Fibroblast of lung (primary cell): ENCODE results near the gene DLGAP3. TPM values are rescaled to one million over a fixed set of nuclear protein-coding genes. Genes with fewer than 3 reads are reported as not detected.

Experiments
- DNase-seq, 2 donors: peaks; one replicate each; pipeline versions ENCODE4 v3.0.0 to v3.0.0-alpha.2; 2010; ENCODE audit warnings: low read depth in 2 of 2
- H2AFZ ChIP-seq: 2 replicates; pipeline ENCODE4 v1.5.1; 2012; ENCODE audit warnings: low read length, control low read depth, inconsistent platforms
- H3K27ac ChIP-seq: 2 replicates; pipeline ENCODE4 v1.5.1; 2011; ENCODE audit warnings: low read length, control low read depth; ENCODE audit not compliant: insufficient read depth
- H3K27me3 ChIP-seq: 2 replicates; pipeline ENCODE4 v1.5.1; 2011; ENCODE audit warnings: mild to moderate bottlenecking, low read length; ENCODE audit not compliant: control insufficient read depth, insufficient read depth
- H3K36me3 ChIP-seq: 2 replicates; pipeline ENCODE4 v1.5.1; 2011; ENCODE audit warnings: low read length; ENCODE audit not compliant: control insufficient read depth, insufficient read depth
- H3K4me1 ChIP-seq: 2 replicates; pipeline ENCODE4 v1.5.1; 2011; ENCODE audit warnings: low read length; ENCODE audit not compliant: control insufficient read depth, insufficient read depth; ENCODE audit errors: extremely low read depth
- H3K4me2 ChIP-seq: 2 replicates; pipeline ENCODE4 v1.5.1; 2011; ENCODE audit warnings: low read length, control low read depth; ENCODE audit not compliant: insufficient read depth; ENCODE audit errors: extremely low read depth
- H3K4me3 ChIP-seq, 4 experiments: fragments of 200-600 bp in 1 of 4; sonication (generic) in 1 of 4; replicated peaks in 1 of 4; 2 replicates each; pipeline ENCODE4 v1.5.1; 2011 to 2016; ENCODE audit warnings: low read length in 4 of 4, low read depth in 3 of 4, mild to moderate bottlenecking in 3 of 4, control low read depth in 2 of 4, inconsistent platforms in 1 of 4, mixed read lengths in 1 of 4; ENCODE audit not compliant: insufficient read depth in 1 of 4; ENCODE audit errors: control extremely low read depth in 1 of 4
- H3K79me2 ChIP-seq: 2 replicates; pipeline ENCODE4 v1.5.1; 2012; ENCODE audit warnings: mild to moderate bottlenecking, low read length, inconsistent platforms; ENCODE audit not compliant: control insufficient read depth, insufficient read depth
- H3K9ac ChIP-seq: 2 replicates; pipeline ENCODE4 v1.5.1; 2011; ENCODE audit warnings: mild to moderate bottlenecking, low read length, control low read depth; ENCODE audit not compliant: insufficient read depth
- H3K9me3 ChIP-seq: 2 replicates; pipeline ENCODE4 v1.5.1; 2012; ENCODE audit warnings: low read depth, low read length; ENCODE audit not compliant: control insufficient read depth, insufficient read depth
- H4K20me1 ChIP-seq: 2 replicates; pipeline ENCODE4 v1.5.1; 2011; ENCODE audit warnings: low read length; ENCODE audit not compliant: control insufficient read depth, insufficient read depth; ENCODE audit errors: extremely low read depth
- EZH2 ChIP-seq: IDR thresholded peaks from 2 replicates; pipeline ENCODE4 v1.5.1; 2012; ENCODE audit warnings: low read length, control low read depth, mild to moderate bottlenecking; ENCODE audit errors: missing control alignments
- polyA plus RNA-seq, 2 donors: library from polyadenylated mRNA; depleted of rRNA in 1 of 2; stranded (reverse) in 1 of 2; unstranded in 1 of 2; fragments of >200 nt; gene quantifications; 2 replicates each; pipeline ENCODE4 v1.2.1, GENCODE V29; 2011 to 2012; ENCODE audit warnings: missing spikeins in 1 of 2
- total RNA-seq: library from RNA; depleted of rRNA; stranded (reverse); fragments of >200 nt; gene quantifications from 2 replicates; pipeline ENCODE4 v1.2.1, GENCODE V29; 2014
- TF ChIP-seq, protein P1 (sequence below), 2 donors: IDR thresholded peaks in 1 of 2; conservative IDR thresholded peaks in 1 of 2; 1 replicate in 1 of 2; 2 replicates in 1 of 2; pipeline ENCODE4 v1.5.1; 2011 to 2012; ENCODE audit warnings: low read length in 2 of 2, control low read depth in 1 of 2, inconsistent platforms in 1 of 2, low read depth in 1 of 2, mild to moderate bottlenecking in 1 of 2

Gene DLGAP3
- total and polyA plus RNA-seq, 2 donors (not counting 1 experiment from before 2014, with no cell fraction given), result not detected

DNA sequence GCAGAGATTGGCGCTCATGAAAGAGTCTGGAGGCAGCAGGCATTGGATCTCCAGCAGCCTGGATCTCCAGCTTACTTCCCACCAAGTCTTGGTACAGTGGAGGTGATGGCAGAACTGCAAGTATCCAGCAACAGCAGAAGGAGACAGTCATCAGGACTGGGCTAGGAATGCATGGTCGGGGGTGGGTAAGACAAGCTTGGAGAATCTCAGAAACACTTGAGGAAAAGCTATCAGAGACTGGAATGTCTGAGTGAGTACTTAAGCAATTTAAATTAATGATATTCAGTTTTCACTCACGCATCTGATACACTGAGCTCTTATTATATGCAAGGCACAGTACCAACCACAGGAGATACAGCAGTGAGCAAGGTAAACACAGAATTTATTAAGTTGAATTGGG lies 45.9 kb upstream of the DLGAP3 start:
- Histone ChIP-seq H3K4me2 (no peak overlapping the region), H3K4me1 (no peaks in the 10 kb centered on the region), H2AFZ (no peak overlapping the region), H3K27ac (no peak overlapping the region), H3K9ac (no peak overlapping the region), H3K4me3 (no peak overlapping the region), H3K27me3 (no peaks in the 10 kb centered on the region), H3K79me2 (no peaks in the 10 kb centered on the region), H4K20me1 (no peaks in the 10 kb centered on the region), H3K9me3 (no peaks in the 10 kb centered on the region), H3K36me3 (no peaks in the 10 kb centered on the region)
- no peak for TF ChIP-seq EZH2
- TF ChIP-seq, protein P1, sequence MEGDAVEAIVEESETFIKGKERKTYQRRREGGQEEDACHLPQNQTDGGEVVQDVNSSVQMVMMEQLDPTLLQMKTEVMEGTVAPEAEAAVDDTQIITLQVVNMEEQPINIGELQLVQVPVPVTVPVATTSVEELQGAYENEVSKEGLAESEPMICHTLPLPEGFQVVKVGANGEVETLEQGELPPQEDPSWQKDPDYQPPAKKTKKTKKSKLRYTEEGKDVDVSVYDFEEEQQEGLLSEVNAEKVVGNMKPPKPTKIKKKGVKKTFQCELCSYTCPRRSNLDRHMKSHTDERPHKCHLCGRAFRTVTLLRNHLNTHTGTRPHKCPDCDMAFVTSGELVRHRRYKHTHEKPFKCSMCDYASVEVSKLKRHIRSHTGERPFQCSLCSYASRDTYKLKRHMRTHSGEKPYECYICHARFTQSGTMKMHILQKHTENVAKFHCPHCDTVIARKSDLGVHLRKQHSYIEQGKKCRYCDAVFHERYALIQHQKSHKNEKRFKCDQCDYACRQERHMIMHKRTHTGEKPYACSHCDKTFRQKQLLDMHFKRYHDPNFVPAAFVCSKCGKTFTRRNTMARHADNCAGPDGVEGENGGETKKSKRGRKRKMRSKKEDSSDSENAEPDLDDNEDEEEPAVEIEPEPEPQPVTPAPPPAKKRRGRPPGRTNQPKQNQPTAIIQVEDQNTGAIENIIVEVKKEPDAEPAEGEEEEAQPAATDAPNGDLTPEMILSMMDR (conservative IDR thresholded peaks at IDR 0.05 in 1 of 2, IDR thresholded peaks at IDR 0.05 in 1 of 2; ENCODE audit: low read depth in 1 of 2, low read length in 2 of 2), result no peak
- peak in 1 of 2 donors; percentile 64 for DNase-seq

DNA sequence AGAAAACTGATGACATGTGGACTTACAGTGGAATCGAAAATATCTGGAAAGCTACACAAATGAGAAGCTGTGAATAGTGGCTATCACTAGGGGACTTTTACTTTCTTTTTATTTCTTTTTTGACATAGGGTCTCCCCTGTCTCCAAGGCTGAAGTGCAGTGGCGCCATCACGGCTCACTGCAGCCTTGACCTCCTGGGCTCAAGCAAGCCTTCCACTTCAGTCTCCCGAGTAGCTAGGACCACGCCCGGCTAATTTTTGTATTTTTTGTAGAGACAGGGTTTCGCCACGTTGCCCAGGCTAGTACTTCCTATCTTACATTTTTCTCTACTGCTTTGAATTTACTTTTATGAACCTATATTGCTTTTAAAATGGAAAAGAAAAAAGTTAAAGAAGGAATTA lies 45.2 kb upstream of the DLGAP3 start:
- no peak for TF ChIP-seq EZH2
- TF ChIP-seq, protein P1 (conservative IDR thresholded peaks at IDR 0.05 in 1 of 2, IDR thresholded peaks at IDR 0.05 in 1 of 2; ENCODE audit: low read depth in 1 of 2, low read length in 2 of 2), result no peak
- Histone ChIP-seq H3K9me3 (no peaks in the 10 kb centered on the region), H3K4me2 (no peak overlapping the region), H3K4me3 (no peak overlapping the region), H3K79me2 (no peaks in the 10 kb centered on the region), H3K27ac (no peak overlapping the region), H3K36me3 (no peaks in the 10 kb centered on the region), H3K9ac (no peak overlapping the region), H4K20me1 (no peaks in the 10 kb centered on the region), H3K4me1 (no peaks in the 10 kb centered on the region), H2AFZ (no peak overlapping the region), H3K27me3 (no peaks in the 10 kb centered on the region)
- no peak for DNase-seq

DNA sequence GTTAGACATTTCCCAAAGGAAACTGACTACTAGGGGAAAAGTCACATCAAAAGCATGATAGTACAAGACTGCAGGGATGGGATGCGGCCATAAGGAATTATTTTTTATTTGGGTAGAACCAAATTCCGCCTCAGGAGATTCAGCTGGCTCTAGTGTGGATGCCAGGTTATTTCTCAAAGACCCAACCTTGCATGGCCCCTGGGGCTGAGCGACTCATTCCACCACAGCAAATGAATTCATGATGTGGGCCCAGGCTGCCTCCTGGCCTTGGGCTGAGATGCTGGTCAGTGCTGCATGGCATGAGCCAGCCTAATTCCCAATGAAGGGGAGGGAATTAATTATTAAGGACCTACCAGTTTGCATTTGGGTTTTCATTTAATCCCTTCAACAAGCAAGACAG lies 43.9 kb upstream of the DLGAP3 start:
- H3K79me2 ChIP-seq, result no peaks in the 10 kb centered on the region
- no peak overlapping the region for H3K4me3 ChIP-seq
- H4K20me1 ChIP-seq, result no peaks in the 10 kb centered on the region
- no peak overlapping the region for H3K9ac ChIP-seq
- H3K27me3 ChIP-seq, result no peaks in the 10 kb centered on the region
- TF ChIP-seq, protein P1 (conservative IDR thresholded peaks at IDR 0.05 in 1 of 2, IDR thresholded peaks at IDR 0.05 in 1 of 2; ENCODE audit: low read depth in 1 of 2, low read length in 2 of 2), result no peak
- TF ChIP-seq EZH2, result no peak
- H3K4me2 ChIP-seq, result no peak overlapping the region
- no peaks in the 10 kb centered on the region for H3K36me3 ChIP-seq
- no peak overlapping the region for H3K27ac ChIP-seq
- DNase-seq, result no peak
- H3K4me1 ChIP-seq, result no peaks in the 10 kb centered on the region
- no peaks in the 10 kb centered on the region for H3K9me3 ChIP-seq
- H2AFZ ChIP-seq, result no peak overlapping the region
